NCI-H2227 (cell line): ENCODE data around the gene OSBPL10.
"Not testable (repeated sequence)": the region's sequence is repeated elsewhere in the genome, so short reads cannot be mapped to it uniquely, and the experiment has no call there.

ENCODE experiments used
- DNase-seq: peaks from one replicate; lab custom pipeline; 2025; ENCODE audit not compliant: unreplicated experiment; lab: John Stamatoyannopoulos, UW

Gene OSBPL10

DNA sequence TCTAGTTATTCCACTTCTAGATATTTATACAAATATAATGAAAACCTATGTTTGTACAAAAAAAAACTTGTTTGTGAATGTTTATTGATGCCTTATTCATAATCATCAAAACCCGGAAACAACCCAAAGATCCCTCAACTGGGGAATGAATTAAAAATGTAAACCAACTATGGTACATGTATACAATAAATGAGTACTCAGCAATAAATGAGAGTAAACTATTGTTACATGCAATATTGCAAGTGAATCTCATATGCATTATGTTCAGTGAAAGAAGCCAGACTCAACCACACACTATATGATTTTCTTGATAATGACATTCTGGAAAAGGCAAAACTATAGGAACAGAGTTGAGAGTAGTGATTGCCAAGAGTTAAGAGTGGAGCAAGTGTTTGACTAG, 12.8 kb upstream of the OSBPL10 start:
- DNase-seq: no peak

DNA sequence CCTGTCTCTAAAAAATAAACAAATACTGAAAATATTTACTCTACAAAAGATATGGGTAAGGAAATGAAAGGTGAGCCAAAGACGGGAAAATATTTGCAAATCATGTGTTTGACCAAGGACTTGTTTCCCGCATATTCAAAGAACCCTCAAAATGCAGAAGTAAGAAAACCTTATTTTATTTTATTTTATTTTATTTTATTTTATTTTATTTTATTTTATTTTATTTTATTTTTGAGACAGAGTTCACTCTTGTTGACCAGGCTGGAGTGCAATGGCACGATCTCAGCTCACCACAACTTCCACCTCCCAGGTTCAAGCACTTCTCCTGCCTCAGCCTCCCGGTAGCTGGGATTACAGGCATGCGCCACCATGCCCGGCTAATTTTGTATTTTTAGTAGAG, 11.9 kb upstream of the OSBPL10 start:
- DNase-seq: not testable (repeated sequence)

DNA sequence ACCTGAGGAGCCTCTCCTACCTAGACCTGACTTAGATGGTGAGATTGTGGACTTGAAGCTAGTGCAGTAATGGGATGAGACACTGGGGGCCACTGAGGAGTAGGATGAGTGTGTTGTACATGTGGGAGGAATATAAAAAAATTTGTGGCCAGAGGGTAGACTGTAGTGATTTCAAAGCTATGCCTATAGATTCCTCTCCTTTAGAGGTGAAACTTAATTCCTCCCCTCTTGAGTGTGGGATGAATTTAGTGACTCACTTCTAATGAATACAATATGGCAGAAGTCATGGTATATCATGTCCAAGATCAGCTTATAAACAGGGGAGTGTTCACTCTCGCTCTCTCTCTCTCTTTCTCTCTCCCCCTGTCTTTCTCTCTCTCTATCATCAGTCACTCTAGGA, 7.2 kb upstream of the OSBPL10 start:
- DNase-seq: no peak

DNA sequence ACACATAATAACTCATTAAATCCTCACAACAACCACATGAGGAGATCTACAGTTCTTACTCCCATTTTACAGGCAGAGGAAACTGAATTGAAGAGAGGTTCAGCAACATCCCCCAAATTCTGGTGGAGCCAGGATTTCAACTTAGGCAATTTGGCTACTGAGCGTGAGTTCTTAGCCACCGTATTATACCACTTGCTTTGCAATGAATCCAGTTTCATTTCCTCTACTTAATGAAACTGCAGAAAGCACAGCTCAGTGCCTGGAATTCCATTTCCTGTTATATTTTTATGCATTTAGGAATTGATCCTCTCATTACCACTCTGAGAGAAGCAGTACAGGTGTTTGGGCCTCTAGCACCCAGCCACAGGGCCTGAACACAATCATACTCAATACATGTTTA, 4.8 kb upstream of the OSBPL10 start:
- DNase-seq: no peak

DNA sequence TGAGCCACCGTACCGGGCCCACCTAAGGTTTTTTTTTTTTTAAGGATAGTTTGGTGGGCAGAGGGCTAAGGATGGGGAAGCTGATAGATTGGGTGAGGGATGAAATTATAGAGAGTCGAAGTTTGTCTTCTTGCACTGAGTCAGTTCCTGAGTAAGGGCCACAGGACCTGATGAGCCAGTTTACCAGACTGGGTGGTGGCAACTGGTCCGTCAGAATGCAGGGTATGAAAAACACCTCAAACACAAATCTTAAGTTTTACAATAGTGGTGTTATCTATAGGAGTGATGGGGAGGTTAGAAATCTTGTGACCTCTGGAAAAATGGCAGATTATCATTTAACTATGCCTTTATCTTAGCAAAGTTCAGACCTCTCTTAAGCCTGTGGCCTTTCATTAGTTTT, 3.3 kb upstream of the OSBPL10 start:
- no peak for DNase-seq

DNA sequence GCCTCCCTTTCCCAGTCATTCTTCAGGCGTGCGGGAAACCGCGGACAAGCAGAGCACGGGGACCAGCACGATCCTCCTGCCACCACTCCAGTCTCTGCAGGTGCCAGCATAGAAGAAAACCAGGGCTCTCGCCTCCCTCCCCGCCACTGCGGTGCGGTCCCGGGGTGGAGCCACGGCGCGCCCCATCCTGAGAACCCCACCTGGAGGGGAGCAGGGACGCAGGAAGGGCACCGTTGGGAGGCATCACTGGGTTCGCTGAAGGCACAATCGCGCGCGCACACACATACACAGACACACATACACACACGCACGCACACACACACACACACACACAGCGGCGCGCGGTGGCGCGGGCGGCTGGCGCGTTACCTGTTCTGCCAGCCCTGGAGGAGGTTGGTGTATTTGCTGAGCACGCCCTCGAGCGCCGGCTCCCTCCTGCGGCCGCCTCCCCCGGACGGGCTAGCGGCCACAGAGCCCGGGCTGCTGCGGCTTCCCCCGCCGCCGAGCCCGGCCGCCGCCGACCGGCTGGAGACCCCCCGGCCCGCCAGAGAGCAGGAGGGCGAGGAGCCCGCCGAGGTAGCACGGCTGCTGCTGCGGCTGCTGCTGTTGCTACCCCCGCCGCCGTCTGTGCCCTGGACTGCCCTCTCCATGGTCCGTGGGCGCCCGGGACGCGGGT, 394 bp downstream of the OSBPL10 start:
- DNase-seq: peak; percentile 53

DNA sequence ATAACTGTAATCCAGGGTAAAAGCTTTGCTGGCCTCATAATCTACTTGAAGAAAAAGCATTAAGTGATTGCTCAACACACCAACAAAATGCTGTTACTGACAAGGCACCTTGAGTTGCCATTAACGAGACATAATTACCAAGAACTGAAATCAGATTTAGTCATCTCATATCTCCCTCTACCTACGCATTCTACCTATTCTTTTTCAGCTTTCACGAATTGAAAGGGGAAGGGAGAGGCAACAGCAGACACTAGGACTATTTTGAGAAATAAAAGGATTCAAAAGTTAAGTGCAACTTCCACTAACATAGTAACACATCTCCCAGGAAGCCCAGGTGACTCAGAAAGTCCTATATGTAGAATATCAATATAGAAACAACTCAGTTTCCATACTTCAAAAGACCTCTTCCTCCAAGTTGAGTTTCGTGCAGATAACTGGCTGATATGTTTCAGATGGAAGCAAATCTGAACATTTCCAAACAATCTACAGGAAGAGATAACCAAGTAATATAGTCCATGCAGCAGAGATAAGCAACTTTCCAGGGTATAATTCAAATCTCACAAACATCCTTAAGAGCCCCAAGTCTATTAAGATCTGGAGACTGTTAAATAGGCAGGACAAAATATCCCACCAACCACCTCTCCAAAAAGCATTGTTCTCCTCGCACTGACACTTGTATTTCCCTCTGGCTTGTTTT, 1.9 kb downstream of the OSBPL10 start:
- DNase-seq: no peak

DNA sequence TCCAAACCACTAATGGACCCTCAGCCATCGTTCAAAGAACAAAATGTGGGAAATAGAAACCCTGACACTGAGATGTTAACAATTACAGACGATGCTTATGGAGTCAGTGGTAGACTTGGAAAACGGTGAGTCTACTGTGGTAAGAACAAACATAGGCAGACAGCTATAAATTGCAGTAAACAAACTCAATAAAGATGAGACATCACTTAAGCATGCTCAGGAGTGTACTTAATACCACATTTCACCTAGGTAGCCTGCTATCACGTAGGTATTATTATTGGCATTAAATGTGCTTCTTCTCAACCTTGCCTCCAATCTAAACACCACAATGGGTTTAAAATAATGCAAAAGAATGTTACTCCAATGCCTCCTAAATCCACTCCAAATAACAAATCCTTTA, 2.5 kb downstream of the OSBPL10 start:
- DNase-seq: no peak

DNA sequence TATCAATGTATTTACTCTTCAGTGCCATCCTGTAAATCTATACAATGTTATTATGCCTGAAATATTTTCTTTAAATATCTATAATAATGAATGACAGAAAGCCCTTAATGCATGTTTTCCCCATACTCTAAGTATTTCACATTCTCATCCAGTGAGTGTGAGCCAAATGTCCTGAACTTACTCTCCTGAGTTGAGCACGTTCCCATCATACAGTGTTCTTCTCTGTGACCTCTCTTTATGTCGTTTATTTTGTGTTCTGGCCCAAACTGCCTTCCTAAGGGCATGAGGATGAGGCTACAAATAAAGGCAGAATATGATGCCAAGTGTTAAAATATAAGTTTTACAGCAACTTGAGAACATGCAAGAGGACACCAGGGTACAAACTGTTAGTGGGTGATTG, 3.3 kb downstream of the OSBPL10 start:
- no peak for DNase-seq

DNA sequence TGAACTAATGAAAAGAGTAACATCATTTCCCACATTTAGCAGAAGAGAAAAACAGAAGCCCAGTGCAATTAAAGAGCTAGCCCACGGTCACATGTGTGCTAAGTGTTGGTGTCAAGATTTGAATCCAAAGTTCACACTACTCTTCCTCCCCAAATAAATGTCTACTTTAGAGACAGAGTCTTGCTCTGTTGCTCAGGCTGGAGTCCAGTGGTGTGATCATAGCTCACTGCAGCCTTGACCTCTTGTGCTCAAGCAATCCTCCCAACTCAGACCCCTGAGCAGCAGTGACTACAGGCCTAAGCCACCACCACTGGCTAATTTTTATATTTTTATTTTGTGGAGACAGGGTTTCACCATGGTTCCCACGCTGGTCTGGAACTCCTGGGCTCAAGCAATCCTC, 4.8 kb downstream of the OSBPL10 start:
- no peak for DNase-seq

DNA sequence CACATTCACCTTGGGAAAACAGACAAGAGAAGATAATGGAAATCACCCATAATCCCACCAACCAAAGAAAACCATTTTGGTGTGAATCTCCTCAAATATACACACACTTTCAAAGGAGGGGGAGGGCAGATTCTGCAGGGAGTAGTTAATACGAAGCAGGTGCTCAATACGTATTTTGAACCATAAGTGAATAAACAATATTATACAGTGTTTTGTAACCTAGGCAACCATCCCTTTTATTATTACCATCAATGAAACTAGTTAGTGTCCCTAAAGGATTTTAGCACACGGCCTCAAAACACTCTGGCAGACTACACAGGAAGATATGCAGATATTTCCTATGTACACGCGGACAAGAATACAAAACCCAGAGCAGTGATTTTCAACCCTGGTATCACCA, 6.1 kb downstream of the OSBPL10 start:
- DNase-seq: no peak

DNA sequence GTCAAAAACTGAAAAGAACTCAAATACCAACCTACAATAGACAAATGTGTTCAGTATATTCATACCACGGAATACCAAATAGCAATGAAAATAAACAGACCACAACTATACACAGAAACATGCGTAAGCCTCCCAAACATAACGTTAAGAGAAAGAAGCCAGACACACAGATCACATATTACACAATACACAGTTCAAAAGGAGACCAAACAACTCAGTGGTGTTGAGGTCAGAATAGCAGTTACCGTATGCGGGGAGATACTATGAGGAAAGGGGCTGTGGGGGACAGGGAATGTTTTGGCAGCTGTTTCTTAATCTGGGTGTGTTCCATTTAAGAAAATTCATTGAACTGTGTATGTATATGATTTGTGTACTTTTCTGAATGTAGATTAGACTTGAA, 6.6 kb downstream of the OSBPL10 start:
- DNase-seq: no peak

DNA sequence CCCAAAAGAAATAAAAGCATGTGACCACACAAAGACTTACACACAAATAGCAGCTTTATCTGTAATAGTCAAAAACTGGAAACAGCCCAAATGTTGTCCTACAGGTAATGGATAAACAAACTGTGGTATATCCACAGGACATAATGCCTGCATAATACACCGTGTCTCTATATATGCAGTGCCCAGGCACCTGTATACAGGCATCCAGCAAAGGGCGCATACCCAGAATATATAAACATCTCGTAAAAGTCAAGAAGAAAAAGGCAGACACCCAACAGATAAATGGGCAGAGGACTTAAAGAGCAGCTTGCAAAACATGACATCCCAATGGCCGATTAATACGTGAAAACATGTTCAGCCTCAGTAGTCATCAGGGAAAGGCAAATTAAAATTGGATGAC, 7.2 kb downstream of the OSBPL10 start:
- no peak for DNase-seq

DNA sequence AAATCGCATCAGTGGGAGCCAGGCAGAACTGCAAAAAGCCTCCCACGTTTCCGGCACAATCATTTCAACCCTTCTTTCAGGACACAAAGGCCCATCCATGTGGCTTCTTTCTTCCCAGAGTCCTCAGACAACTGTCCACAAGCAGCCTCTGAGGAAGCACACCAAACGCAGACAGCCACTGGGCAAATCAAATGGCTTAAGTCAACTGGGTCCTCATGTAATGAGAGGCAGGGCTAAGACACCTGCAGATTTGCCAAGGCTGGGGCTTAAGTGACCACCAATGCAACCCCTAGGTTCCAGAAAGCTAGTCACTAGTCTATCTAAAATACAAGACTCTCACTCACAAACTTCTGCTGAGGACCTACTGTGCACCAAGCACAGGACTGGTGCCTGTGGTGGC, 8.0 kb downstream of the OSBPL10 start:
- DNase-seq: no peak

DNA sequence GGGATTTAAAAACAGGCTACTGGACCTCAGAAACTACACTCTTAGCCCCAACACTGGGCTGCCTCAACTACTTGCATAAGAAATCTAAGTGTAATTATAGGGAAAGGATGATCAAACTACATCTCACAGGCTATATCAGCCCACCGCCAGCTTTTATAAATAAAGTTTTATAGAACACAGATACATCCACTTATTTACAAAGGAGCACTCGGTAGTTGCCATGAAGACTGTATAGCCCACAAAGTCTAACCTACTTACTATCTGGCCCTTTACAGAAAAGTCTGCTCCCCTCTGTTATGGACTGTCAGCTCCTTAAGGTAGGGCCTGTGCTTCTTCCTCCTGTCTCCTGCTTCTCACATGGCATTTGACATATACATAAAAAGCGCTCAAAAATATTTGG, 9.5 kb downstream of the OSBPL10 start:
- DNase-seq: no peak

DNA sequence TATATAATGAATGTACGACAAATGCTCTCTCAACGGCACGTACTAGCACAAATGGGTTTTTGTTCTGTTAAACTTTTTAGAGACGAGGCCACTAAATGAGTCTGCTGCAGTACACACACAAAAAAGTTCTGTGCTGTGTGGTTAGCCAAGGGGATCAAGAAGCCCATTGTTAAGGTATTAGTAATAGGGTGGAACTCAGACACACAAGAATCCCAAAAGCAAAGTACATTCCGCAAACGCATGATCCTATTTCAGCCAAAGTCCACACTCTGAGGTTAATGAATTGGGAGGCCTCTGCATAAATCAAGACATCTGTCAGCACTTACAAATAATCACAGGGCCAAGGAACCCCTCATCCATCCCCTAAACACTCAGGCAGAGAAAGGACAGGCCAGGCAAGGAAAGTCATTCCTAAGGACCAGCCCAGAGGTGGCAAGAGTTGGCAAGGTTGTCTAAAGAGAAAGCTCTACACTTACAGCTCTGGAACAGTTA, 12.1 kb downstream of the OSBPL10 start:
- no peak for DNase-seq

DNA sequence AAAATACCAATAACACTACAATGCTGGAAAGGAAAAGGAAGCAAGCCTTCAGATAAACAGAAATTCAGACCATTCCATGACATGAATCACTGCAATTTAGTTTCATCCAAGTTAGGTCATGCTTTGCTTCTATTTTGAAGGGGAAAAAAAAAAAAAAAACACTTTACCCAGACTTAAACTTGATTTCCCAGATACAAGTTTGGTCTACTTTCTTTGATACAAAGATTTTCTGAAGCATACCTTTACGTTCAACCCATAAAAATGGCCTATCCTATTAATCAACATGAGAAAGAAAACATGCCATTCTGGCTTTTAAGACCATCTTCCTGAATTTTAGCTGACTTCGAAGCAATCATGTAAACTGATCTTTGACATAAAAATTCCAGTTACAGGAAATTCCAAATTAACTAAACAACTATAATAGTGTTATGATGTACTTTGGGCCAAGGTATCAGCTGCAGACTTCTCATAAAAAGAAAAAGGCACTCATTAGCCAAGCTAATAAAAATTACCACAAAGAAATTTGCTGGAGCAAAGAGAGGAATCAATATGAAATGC, 12.6 kb downstream of the OSBPL10 start:
- no peak for DNase-seq

DNA sequence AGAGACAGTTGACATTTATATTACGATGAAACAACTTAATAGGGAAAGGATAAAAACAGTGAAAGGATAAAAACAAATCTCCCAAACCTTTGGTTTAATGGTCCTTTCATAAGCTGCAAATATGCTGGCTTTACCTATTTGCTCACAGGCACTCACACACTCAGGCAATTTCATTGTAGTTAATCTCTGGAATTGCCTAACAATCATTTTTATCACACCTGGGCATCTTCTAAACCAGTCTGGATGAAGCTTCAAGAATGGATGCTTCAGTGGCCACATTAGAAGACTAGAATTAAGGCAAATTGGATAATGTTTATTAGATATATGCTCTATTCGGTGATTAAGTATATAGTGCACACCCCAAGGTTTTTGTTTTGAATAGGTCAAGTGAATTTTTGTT, 13.5 kb downstream of the OSBPL10 start:
- no peak for DNase-seq

DNA sequence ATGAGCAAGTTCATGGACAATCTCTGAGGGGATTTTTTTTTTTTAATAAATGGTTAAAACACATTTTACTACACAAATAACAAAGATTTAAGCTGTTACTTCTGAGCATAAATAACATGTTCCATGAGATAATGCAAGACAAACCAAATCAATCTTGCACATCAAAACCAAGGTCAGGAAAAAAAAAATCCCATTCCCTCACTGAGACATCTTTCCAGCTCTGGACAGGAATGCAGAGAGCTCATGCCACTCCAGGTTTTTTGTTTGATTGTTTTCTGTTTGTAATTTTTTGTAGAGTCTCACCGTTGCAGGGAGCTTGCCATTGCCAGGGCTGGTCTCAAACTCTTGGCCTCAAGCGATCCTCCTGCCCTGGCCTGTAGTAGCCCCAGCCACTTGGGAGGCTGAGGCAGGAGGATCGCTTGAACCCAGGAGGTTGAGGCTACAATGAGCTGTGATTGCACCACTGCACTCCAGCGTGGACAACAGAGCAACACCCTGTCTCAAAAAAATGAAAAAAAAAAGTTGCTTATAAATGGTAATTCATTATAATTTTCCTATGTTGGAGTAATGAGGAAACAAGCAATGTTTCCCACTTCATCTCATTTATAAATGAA, 14.0 kb downstream of the OSBPL10 start:
- no peak for DNase-seq

DNA sequence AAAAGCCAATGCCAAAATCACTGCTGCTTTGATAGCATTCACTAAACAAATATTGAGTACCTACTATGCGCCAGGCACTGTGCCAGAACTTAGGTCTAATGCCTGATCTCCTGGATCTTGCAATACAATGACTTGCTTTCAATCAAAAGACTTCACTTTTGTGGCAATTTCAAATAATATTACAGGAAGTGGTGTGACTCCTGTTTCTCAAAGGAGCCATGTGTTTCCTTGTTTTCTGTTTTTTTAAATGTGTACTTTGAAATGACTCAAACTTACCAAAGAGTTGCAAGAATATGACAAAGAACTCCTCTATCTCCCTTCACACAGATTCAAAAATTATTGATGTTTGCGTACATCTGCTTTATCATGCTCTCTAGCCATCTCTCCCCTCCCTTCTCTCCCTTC, 18.3 kb downstream of the OSBPL10 start:
- DNase-seq: no peak

DNA sequence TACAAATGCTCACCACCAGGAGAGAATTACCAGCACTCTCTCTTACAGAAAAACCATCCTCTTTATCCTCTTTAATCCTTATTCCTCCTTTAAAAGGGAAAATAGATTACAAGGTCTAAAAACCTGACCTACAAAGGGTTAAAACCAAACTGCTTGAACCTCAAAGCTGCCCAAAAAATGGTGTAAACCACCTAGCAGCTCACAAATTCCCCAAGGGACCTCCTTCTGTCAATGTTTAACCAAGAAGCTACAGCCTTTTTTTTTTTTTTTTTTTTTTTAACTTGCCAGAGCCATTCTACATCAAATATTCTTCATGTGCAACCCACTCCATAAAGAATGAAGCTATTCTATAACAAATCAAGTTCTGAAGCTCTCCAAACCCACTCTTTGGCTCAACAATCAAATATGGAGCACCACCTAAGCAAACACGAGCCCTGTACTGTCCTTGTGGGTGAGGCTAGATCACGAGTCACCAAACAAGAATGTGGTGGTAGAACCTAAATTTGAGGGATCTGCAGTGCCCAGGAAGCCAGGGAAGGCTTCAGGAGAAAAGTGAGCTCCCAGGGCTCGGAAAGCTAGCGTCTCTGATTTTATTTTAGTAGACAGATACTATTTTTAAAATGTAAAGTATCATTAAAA, 20.1 kb downstream of the OSBPL10 start:
- DNase-seq: no peak
